ENCODE results near the gene OR1J2.

GRCh38 chr9:122519376-122519775 lies 8.8 kb downstream of the OR1J2 start:
- TF ChIP-seq CTCF (IDR thresholded peaks at IDR 0.05) (no peak), POLR2A (IDR thresholded peaks at IDR 0.05) (no peak)

Data from testis (tissue), 2 donors.